SK-N-SH (cell line): ENCODE measurements around the gene BRDT. TPM values are rescaled to one million over a fixed set of nuclear protein-coding genes. Genes with fewer than 3 reads are reported as not detected.

Experiments
- CTCF ChIA-PET: fragments of 300-600, 350-600 bp; formaldehyde crosslinking; extraction: SDS; loops from one replicate; lab custom pipeline; 2021; lab: Yijun Ruan, JAX
- POLR2A ChIA-PET: fragments of 350-600 bp; sonication (Branson Sonifier 250); formaldehyde crosslinking; extraction: SDS; loops from one replicate; lab custom pipeline; 2020; ENCODE audit warnings: antibody characterized with exemption, inconsistent platforms; lab: Yijun Ruan, JAX
- DNase-seq: peaks from one replicate; pipeline ENCODE4 v3.0.0; 2012
- H2AFZ ChIP-seq: fragments of 200-600 bp; sonication (generic); 2 replicates; pipeline ENCODE4 v1.8.1; 2016; ENCODE audit warnings: antibody characterized with exemption, mild to moderate bottlenecking, low read depth
- H3F3A ChIP-seq: fragments of 200-600 bp; sonication (generic); replicated peaks from 2 replicates; pipeline ENCODE3; 2016; ENCODE audit warnings: antibody characterized with exemption, mild to moderate bottlenecking; ENCODE audit not compliant: insufficient read depth
- H3K27ac ChIP-seq, 2 experiments: fragments of 200-500 bp in 1 of 2; fragments of 200-600 bp in 1 of 2; sonication (Bioruptor generic) in 1 of 2; sonication (generic), shearing (Covaris generic) in 1 of 2; 2 replicates each; pipeline versions ENCODE4 v1.5.1 to v1.6.1; 2014 to 2016; ENCODE audit warnings: low read depth in 2 of 2, inconsistent platforms in 1 of 2, low read length in 1 of 2, mild to moderate bottlenecking in 1 of 2, mixed read lengths in 1 of 2
- H3K27me3 ChIP-seq: fragments of 200-600 bp; sonication (generic), shearing (Covaris generic); 2 replicates; pipeline ENCODE4 v1.6.1; 2016; ENCODE audit warnings: mixed run types; ENCODE audit not compliant: insufficient read depth
- H3K36me3 ChIP-seq, 2 experiments: fragments of 200-500 bp in 1 of 2; fragments of 200-600 bp in 1 of 2; sonication (Bioruptor generic) in 1 of 2; sonication (generic) in 1 of 2; replicated peaks in 1 of 2; 2 replicates each; pipeline versions ENCODE3 to v1.5.1; 2014 to 2016; ENCODE audit warnings: low read length in 1 of 2, mild to moderate bottlenecking in 1 of 2; ENCODE audit not compliant: insufficient read depth in 2 of 2, control insufficient read depth in 1 of 2
- H3K4me1 ChIP-seq, 2 experiments: fragments of 200-500 bp in 1 of 2; fragments of 200-600 bp in 1 of 2; sonication (Bioruptor generic) in 1 of 2; sonication (generic), shearing (Covaris generic) in 1 of 2; 2 replicates each; pipeline versions ENCODE4 v1.5.1 to v1.6.1; 2014 to 2016; ENCODE audit warnings: low read depth in 1 of 2, low read length in 1 of 2, mixed run types in 1 of 2; ENCODE audit not compliant: insufficient read depth in 2 of 2, control insufficient read depth in 1 of 2
- H3K4me2 ChIP-seq: fragments of 200-600 bp; sonication (generic), shearing (Covaris generic); 2 replicates; pipeline ENCODE4 v1.6.1; 2017; ENCODE audit warnings: mixed run types
- H3K4me3 ChIP-seq, 2 experiments: fragments of 200-500 bp in 1 of 2; fragments of 200-600 bp in 1 of 2; sonication (Bioruptor generic) in 1 of 2; sonication (generic), shearing (Covaris generic) in 1 of 2; 2 replicates each; pipeline versions ENCODE4 v1.5.1 to v1.8.1; 2014 to 2016; ENCODE audit warnings: low read depth in 2 of 2, inconsistent platforms in 1 of 2, low read length in 1 of 2, mild to moderate bottlenecking in 1 of 2, mixed read lengths in 1 of 2, moderate library complexity in 1 of 2
- H3K79me2 ChIP-seq: fragments of 200-600 bp; sonication (generic); 2 replicates; pipeline ENCODE4 v1.8.1; 2017; ENCODE audit warnings: mild to moderate bottlenecking; ENCODE audit not compliant: insufficient read depth
- H3K9ac ChIP-seq: fragments of 200-600 bp; sonication (generic); 2 replicates; pipeline ENCODE4 v1.6.1; 2017; ENCODE audit warnings: mixed run types
- H3K9me2 ChIP-seq: fragments of 200-600 bp; sonication (generic); 2 replicates; pipeline ENCODE4 v1.6.1; 2017; ENCODE audit warnings: mixed run types
- H3K9me3 ChIP-seq: fragments of 200-600 bp; sonication (generic); 2 replicates; pipeline ENCODE4 v1.6.1; 2017; ENCODE audit warnings: mixed run types, mild to moderate bottlenecking, moderate library complexity
- H4K20me1 ChIP-seq: fragments of 200-600 bp; sonication (generic); 2 replicates; pipeline ENCODE4 v1.6.1; 2017; ENCODE audit warnings: mild to moderate bottlenecking, mixed run types; ENCODE audit not compliant: insufficient read depth
- ELF1 ChIP-seq: IDR thresholded peaks from 2 replicates; pipeline ENCODE4 v1.4.0; 2012
- EZH2phosphoT487 ChIP-seq: fragments of 200-600 bp; sonication (generic); IDR thresholded peaks from 2 replicates; pipeline ENCODE4 v1.6.1; 2017; ENCODE audit warnings: low read depth, mixed run types, mild to moderate bottlenecking, antibody characterized with exemption, moderate library complexity, borderline replicate concordance
- FOSL2 ChIP-seq: IDR thresholded peaks from 2 replicates; pipeline ENCODE4 v1.4.0; 2012; ENCODE audit warnings: low read depth, mild to moderate bottlenecking, moderate library complexity, borderline replicate concordance
- IRF3 ChIP-seq: fragments of 150-350 bp; IDR thresholded peaks from 2 replicates; pipeline ENCODE4 v1.6.1; 2016; ENCODE audit warnings: mild to moderate bottlenecking, low read depth, low read length
- MXI1 ChIP-seq: IDR thresholded peaks from 2 replicates; pipeline ENCODE4 v1.6.1; 2012; ENCODE audit warnings: mild to moderate bottlenecking, low read depth, low read length, improper control_type of control experiment
- PBX3 ChIP-seq: IDR thresholded peaks from 2 replicates; pipeline ENCODE4; 2012
- RAD21 ChIP-seq: IDR thresholded peaks from 2 replicates; pipeline ENCODE4 v1.6.1; 2012; ENCODE audit warnings: mild to moderate bottlenecking, low read length
- RCOR1 ChIP-seq: fragments of 150-350 bp; IDR thresholded peaks from 2 replicates; pipeline ENCODE4 v1.6.1; 2017; ENCODE audit warnings: antibody characterized with exemption, low read length
- RFX5 ChIP-seq: IDR thresholded peaks from 2 replicates; pipeline ENCODE4 v1.6.1; 2012; ENCODE audit warnings: mild to moderate bottlenecking, improper control_type of control experiment, low read length
- TCF12 ChIP-seq: IDR thresholded peaks from 2 replicates; pipeline ENCODE4 v1.4.0; 2012
- ZBTB33 ChIP-seq: IDR thresholded peaks from 2 replicates; pipeline ENCODE4 v1.4.0; 2012; ENCODE audit warnings: low read depth, borderline replicate concordance
- WGBS: methylation state at CpG from one replicate; pipeline ENCODE4 v1.1.6; 2017; ENCODE audit warnings: low lambda C conversion rate; 5-methylcytosine and 5-hydroxymethylcytosine counted together
- polyA plus RNA-seq, 3 experiments: library from polyadenylated mRNA; depleted of rRNA; stranded (reverse); fragments of >200 nt; gene quantifications; 2 replicates each; pipeline ENCODE4 v1.2.3, GENCODE V29; 2012

Gene BRDT
- polyA plus RNA-seq, 1 of the 3 experiments (the other 2 are of a cell fraction): not detected

- TF ChIP-seq EZH2phosphoT487: no peak
- no peak for TF ChIP-seq TCF12
Observed at GRCh38 chr1:91924146-91924545, 25.1 kb upstream of the BRDT start (continued).

GRCh38 chr1:91925644-91926435, 23.4 kb upstream of the BRDT start:
- TF ChIP-seq MXI1: no peak
- TF ChIP-seq RCOR1: no peak
- no peak for TF ChIP-seq ZBTB33
- no peak for TF ChIP-seq FOSL2
- no peak for TF ChIP-seq RFX5
- TF ChIP-seq ELF1: no peak
- TF ChIP-seq RAD21: no peak
- no peak for TF ChIP-seq PBX3
- TF ChIP-seq IRF3: no peak
- Histone ChIP-seq H3K4me3 (no peak overlapping the region), H4K20me1 (no peaks in the 10 kb centered on the region), H3K9me3 (no peaks in the 10 kb centered on the region), H3K9me2 (no peaks in the 10 kb centered on the region), H3K4me2 (no peak overlapping the region), H3K79me2 (no peaks in the 10 kb centered on the region), H3K27ac (no peak overlapping the region), H3K27me3 (no peaks in the 10 kb centered on the region; the same call in 1 of the 2 replicates), H3F3A (no peaks in the 10 kb centered on the region), H3K9ac (no peak overlapping the region), H2AFZ (no peak overlapping the region), H3K36me3 (no peaks in the 10 kb centered on the region), H3K4me1 (no peaks in the 10 kb centered on the region)
- ChIA-PET CTCF (interaction anchor here (1.2 to 4.5 kb wide), 3 partner anchors 413 to 760 kb away, joined by 3 to 19 read pairs (median 5); no protein-coding TSS in a partner anchor), POLR2A (no interaction called here)
- 50% methylated on average over 4 of the region's 4 CpGs for WGBS
- no peak for DNase-seq
